Tibial artery (tissue), 4 donors: ENCODE data around the gene IMP4.

Experiments
- DNase-seq, 2 donors: peaks; one replicate each; pipeline ENCODE4 v3.0.0-alpha.2; 2019
- H3K27ac ChIP-seq, 2 donors: fragments of 200-600 bp; sonication (generic) in 1 of 2; 1 replicate in 1 of 2; 2 replicates in 1 of 2; pipeline ENCODE4 v1.5.1; 2018 to 2019; ENCODE audit warnings: mild to moderate bottlenecking in 1 of 2
- H3K27me3 ChIP-seq, 2 donors: fragments of 200-600 bp; sonication (generic) in 1 of 2; one replicate each; pipeline versions ENCODE4 v1.5.1 to v1.6.0; 2016 to 2019
- H3K36me3 ChIP-seq, 3 donors: fragments of 200-600 bp; sonication (generic) in 2 of 3; one replicate each; pipeline ENCODE4 v1.5.1; 2016 to 2019; ENCODE audit warnings: mild to moderate bottlenecking in 2 of 3
- H3K4me1 ChIP-seq, 4 donors: fragments of 200-600 bp; sonication (generic) in 2 of 4; 1 replicate in 3 of 4; 2 replicates in 1 of 4; pipeline ENCODE4 v1.5.1; 2016 to 2019
- H3K4me3 ChIP-seq, 2 donors: fragments of 200-600 bp; sonication (generic) in 1 of 2; 1 replicate in 1 of 2; 2 replicates in 1 of 2; pipeline ENCODE4 v1.5.1; 2018 to 2019; ENCODE audit warnings: mild to moderate bottlenecking in 2 of 2
- H3K9me3 ChIP-seq, 3 donors: fragments of 200-600 bp; sonication (generic) in 1 of 3; one replicate each; pipeline ENCODE4 v1.5.1; 2016 to 2019
- intact Hi-C: fragments of 100-400 bp; cut with DNase I; formaldehyde crosslinking; loops from one replicate; pipeline ENCODE4 v1.15.0; 2023; ENCODE audit warnings: low total_unique reads
- TF ChIP-seq, protein P1 (sequence below), 2 experiments: fragments of 200-600 bp in 1 of 2; fragments of 450-650 bp in 1 of 2; IDR thresholded peaks; one replicate each; pipeline ENCODE4 v1.5.1; 2017 to 2019; ENCODE audit warnings: antibody characterized with exemption in 2 of 2, mild to moderate bottlenecking in 1 of 2, moderate library complexity in 1 of 2

The IMP4 gene

DNA sequence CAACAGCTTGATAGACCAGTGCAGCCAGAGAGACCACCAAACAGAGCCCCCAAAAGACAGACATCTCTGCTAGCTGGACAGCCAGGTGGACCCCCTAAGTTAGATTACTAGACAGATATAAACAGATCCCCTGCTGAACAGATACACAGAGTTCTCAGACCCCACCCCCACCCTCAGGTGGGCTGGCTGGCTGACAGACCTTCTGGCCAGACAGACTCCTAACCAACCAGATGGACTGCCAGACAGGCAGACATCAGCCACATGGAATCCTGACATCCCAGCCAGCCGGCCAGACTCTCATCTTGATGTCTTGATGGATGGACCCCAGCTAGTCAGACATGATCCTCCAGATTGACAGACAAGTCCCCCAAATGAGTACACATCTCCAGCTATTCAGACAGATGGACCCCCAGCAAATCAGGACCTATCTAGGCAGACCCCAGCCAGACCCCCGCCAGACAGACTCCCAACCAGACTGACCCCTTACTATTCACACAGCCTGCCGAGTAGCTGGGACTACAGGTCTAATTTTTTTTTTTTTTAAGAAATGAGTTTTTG is 31.2 kb downstream of the IMP4 start:
- H3K4me3 ChIP-seq: peak overlapping the region in 1 of 2 donors; percentile 93
- H3K9me3 ChIP-seq: no peaks in the 10 kb centered on the region
- DNase-seq: no peak
- TF ChIP-seq, protein P1, sequence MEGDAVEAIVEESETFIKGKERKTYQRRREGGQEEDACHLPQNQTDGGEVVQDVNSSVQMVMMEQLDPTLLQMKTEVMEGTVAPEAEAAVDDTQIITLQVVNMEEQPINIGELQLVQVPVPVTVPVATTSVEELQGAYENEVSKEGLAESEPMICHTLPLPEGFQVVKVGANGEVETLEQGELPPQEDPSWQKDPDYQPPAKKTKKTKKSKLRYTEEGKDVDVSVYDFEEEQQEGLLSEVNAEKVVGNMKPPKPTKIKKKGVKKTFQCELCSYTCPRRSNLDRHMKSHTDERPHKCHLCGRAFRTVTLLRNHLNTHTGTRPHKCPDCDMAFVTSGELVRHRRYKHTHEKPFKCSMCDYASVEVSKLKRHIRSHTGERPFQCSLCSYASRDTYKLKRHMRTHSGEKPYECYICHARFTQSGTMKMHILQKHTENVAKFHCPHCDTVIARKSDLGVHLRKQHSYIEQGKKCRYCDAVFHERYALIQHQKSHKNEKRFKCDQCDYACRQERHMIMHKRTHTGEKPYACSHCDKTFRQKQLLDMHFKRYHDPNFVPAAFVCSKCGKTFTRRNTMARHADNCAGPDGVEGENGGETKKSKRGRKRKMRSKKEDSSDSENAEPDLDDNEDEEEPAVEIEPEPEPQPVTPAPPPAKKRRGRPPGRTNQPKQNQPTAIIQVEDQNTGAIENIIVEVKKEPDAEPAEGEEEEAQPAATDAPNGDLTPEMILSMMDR (IDR thresholded peaks at IDR 0.05): no peak
- H3K27me3 ChIP-seq: no peaks in the 10 kb centered on the region
- intact Hi-C loops: no loop called here
- peaks cover 0 to 19% (median 6%) of the 10 kb centered on the region in 3 donors for H3K36me3 ChIP-seq
- peaks cover 0 to 34% (median 22%) of the 10 kb centered on the region in 4 donors for H3K4me1 ChIP-seq
- peak overlapping the region in 1 of 2 donors; percentile 88 for H3K27ac ChIP-seq

DNA sequence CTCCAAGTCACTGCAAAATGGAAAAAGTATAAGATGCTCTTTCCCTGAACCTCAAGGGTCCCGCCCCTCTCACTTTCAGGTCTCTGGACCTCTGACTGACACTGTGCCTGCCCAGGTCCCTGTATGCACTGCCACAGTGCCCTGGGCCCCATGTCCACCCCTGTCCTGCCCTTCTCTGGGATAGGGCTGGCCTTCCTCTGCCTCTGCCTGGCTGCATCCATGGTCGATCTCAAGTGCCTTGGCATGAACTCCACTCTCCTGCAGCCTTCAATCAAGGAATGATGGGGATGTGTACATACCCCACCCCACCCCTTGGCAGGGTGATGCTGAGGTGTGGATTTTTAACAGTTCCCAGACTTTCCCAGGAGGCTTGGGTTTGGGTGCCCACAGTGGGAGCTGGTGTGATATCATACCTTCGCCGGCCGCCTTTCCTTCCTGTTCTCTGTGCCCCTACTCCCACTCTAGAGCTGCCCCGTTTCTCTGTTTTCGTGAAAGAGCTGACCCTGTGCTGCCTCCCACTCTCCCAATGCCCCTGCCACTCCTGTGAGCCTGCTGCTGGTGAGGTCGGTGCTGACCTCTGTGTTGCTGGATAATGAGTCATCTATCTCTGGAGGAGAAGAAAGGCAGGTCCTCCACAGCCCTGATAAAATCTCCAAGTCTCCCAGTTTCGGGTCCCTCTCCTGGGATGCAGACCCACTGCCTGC is 32.0 kb downstream of the IMP4 start:
- DNase-seq: no peak
- intact Hi-C loops: no loop called here
- Histone ChIP-seq H3K9me3 (no peaks in the 10 kb centered on the region), H3K27me3 (no peaks in the 10 kb centered on the region), H3K4me1 (peaks cover 0 to 34% (median 22%) of the 10 kb centered on the region in 4 donors), H3K36me3 (peaks cover 0 to 19% (median 6%) of the 10 kb centered on the region in 3 donors), H3K27ac (no peak overlapping the region), H3K4me3 (no peak overlapping the region)
- TF ChIP-seq, protein P1 (IDR thresholded peaks at IDR 0.05): no peak

DNA sequence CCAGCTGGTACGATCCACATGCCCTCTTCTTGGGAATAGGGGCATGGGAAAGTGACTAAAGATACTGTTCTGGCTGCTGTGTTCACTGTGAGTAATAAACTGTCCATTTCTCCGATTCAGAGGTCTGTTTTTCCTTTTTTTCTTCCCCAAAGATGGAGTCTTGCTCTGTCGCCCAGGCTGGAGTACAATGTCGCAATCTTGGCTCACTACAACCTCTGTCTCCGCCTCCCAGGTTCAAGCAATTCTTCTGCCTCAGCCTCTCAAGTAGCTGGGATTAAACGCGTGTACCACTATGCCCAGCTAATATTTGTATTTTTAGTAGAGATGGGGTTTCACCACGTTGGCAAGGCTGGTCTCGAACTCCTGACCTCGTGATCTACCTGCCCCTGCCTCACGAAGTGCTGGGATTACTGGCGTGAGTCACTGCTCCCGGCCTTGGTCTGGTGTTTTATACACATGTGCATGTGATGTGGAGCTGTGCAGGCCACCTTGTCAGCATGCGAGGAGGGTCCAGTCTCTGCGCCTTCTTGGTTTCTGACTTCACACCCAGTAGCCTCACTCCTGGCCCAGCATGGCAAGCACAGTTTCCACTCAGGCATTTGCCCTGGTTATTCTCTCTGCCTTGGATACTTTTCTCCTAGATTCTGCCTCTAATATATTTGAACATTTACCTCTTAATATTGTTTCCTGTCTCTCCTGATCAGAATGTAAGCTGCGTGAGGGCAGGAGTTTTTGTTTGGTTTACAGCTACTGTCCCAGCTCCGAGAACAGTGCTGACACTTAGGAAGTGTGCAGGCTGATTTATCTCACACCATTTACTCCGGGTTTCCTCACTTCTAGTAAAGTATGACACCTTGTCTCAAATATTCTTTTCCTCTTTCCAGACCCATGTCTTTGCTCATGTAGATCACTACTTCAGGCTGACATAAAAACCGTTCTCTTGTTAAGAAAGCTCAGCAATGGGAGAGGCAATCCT is 32.9 kb downstream of the IMP4 start:
- TF ChIP-seq, protein P1 (IDR thresholded peaks at IDR 0.05): no peak
- no peak for DNase-seq
- intact Hi-C loops: no loop called here
- Histone ChIP-seq H3K27me3 (no peaks in the 10 kb centered on the region), H3K4me1 (peaks cover 0 to 34% (median 22%) of the 10 kb centered on the region in 4 donors), H3K4me3 (no peak overlapping the region), H3K27ac (no peak overlapping the region), H3K9me3 (no peaks in the 10 kb centered on the region), H3K36me3 (peaks cover 0 to 19% (median 6%) of the 10 kb centered on the region in 3 donors)

DNA sequence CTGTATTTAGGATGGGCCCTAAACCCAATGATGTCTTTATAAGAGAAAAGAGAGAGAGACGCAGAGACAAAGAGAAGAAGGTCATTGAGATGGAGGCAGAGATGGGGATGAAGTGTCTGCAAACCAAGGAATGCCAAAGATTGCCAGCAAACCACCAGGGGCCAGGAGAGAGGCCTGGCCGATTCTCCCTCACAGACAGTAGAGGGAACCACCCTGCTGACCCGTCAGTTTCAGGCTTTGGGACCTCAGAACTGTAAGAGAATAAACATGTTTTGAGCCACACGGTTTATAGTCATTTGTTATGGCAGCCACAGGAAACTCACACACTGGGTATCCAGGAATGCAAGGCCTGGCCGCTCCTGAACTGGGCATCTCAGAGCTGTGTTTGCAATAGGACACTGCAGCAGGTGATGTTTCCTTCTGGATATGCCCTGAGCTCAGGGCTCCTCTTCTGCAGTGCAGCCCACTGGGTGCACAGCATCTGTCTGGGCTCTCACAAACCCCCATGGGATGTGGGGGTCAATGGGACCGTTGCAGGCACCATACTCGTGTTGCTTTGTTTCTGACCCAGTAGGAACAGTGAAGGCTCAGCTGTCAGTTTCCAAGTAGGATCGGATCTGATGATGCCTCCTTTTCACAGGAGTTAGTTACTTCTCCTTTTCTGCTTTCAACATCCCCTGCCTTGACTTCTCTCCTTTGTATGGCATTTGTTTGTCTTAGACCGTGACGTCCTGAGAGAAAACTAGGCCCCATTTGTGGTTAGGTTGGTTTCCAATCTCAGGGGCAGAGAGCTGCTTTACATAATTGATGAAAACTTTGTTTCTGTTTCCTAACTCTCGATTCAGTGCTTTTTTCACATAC is 34.0 kb downstream of the IMP4 start:
- TF ChIP-seq, protein P1 (IDR thresholded peaks at IDR 0.05): no peak
- Histone ChIP-seq H3K9me3 (no peaks in the 10 kb centered on the region), H3K27ac (no peak overlapping the region), H3K36me3 (peaks cover 0 to 19% (median 6%) of the 10 kb centered on the region in 3 donors), H3K4me1 (peaks cover 0 to 24% (median 17%) of the 10 kb centered on the region in 4 donors), H3K4me3 (no peak overlapping the region), H3K27me3 (no peaks in the 10 kb centered on the region)
- DNase-seq: no peak
- intact Hi-C loops: no loop called here

DNA sequence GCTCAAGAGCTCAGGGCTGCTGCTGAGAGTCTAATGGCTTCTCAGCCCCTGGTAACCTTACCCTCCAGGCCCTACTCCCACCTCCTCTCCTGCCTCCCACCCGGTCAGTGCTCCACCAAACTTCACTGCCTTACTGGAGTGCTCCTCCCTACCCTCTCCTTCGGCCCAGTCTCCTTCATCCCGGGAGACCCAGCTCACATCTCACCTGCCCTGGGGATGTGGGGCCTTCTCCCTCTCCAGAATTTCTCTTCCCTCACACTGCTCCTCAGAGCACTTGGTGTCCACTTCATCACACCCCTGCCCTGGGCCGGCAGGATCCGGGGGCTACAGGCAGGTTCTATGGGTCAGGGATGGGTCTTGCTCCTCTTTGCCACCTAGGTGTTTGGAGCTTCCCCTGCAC is 34.8 kb downstream of the IMP4 start:
- intact Hi-C loops: no loop called here
- Histone ChIP-seq H3K4me3 (no peak overlapping the region), H3K9me3 (no peaks in the 10 kb centered on the region), H3K27me3 (no peaks in the 10 kb centered on the region), H3K27ac (no peak overlapping the region), H3K36me3 (peaks cover 0 to 24% (median 6%) of the 10 kb centered on the region in 3 donors), H3K4me1 (peaks cover 0 to 24% (median 17%) of the 10 kb centered on the region in 4 donors)
- TF ChIP-seq, protein P1 (IDR thresholded peaks at IDR 0.05): no peak
- no peak for DNase-seq
